MM.1S (cell line): ENCODE results near the gene PUSL1.

ENCODE experiments used
- DNase-seq: peaks from one replicate; pipeline ENCODE4 v3.0.0-alpha.2; 2015
- H2AFZ ChIP-seq: fragments of 300-600 bp; sonication (generic); 2 replicates; pipeline ENCODE4 v1.6.0; 2016; ENCODE audit warnings: antibody characterized with exemption, low read length
- H3F3A ChIP-seq: fragments of 300-600 bp; sonication (generic); 2 replicates; pipeline ENCODE4 v1.6.1; 2016; ENCODE audit warnings: mild to moderate bottlenecking, antibody characterized with exemption, low read length, moderate library complexity, mixed read lengths; ENCODE audit not compliant: insufficient read depth
- H3K27ac ChIP-seq: fragments of 300-600 bp; sonication (generic); 2 replicates; pipeline ENCODE4 v1.5.1; 2016; ENCODE audit warnings: mild to moderate bottlenecking, low read length
- H3K27me3 ChIP-seq: fragments of 300-600 bp; sonication (generic); replicated peaks from 2 replicates; pipeline ENCODE4 v1.6.0; 2016; ENCODE audit warnings: low read length; ENCODE audit not compliant: insufficient read depth
- H3K36me3 ChIP-seq: fragments of 300-600 bp; sonication (generic); replicated peaks from 2 replicates; pipeline ENCODE4 v1.6.1; 2016; ENCODE audit warnings: mild to moderate bottlenecking, low read length, mixed read lengths; ENCODE audit not compliant: insufficient read depth
- H3K4me1 ChIP-seq: fragments of 300-600 bp; sonication (generic); 2 replicates; pipeline ENCODE4 v1.6.1; 2016; ENCODE audit warnings: low read length, mixed read lengths
- H3K4me2 ChIP-seq: fragments of 300-600 bp; sonication (generic); 2 replicates; pipeline ENCODE4 v1.6.0; 2016; ENCODE audit warnings: low read depth, low read length
- H3K4me3 ChIP-seq: fragments of 300-600 bp; sonication (generic); 2 replicates; pipeline ENCODE4 v1.5.1; 2016; ENCODE audit warnings: low read length, mixed read lengths
- H3K79me2 ChIP-seq: fragments of 300-600 bp; sonication (generic); 2 replicates; pipeline ENCODE4 v1.6.1; 2016; ENCODE audit warnings: mixed run types, low read length, mixed read lengths
- H3K9ac ChIP-seq: fragments of 300-600 bp; sonication (generic); 2 replicates; pipeline ENCODE4 v1.6.1; 2016; ENCODE audit warnings: low read length, mixed read lengths
- H3K9me2 ChIP-seq: fragments of 300-600 bp; sonication (generic); replicated peaks from 2 replicates; pipeline ENCODE4 v1.6.1; 2016; ENCODE audit warnings: mild to moderate bottlenecking, low read length, mixed read lengths; ENCODE audit not compliant: insufficient read depth
- H3K9me3 ChIP-seq: fragments of 300-600 bp; sonication (generic); replicated peaks from 2 replicates; pipeline ENCODE4 v1.6.1; 2016; ENCODE audit warnings: mild to moderate bottlenecking, low read length, mixed read lengths; ENCODE audit not compliant: insufficient read depth
- H4K20me1 ChIP-seq: fragments of 300-600 bp; sonication (generic); 2 replicates; pipeline ENCODE4 v1.6.1; 2016; ENCODE audit warnings: mild to moderate bottlenecking, low read length, moderate library complexity, mixed read lengths; ENCODE audit not compliant: insufficient read depth
- EZH2 ChIP-seq: fragments of 300-600 bp; sonication (generic); optimal IDR thresholded peaks from 2 replicates; pipeline ENCODE3; 2017; ENCODE audit warnings: low read depth, mild to moderate bottlenecking, antibody characterized with exemption, low read length, mixed read lengths
- EZH2phosphoT487 ChIP-seq: fragments of 300-600 bp; sonication (generic); IDR thresholded peaks from 2 replicates; pipeline ENCODE4 v1.6.1; 2018; ENCODE audit warnings: antibody characterized with exemption, low read length
- TF ChIP-seq, protein P1 (sequence below): fragments of 300-600 bp; sonication (generic); IDR thresholded peaks from 2 replicates; pipeline ENCODE4 v1.5.1; 2016; ENCODE audit warnings: antibody characterized with exemption, low read length, mixed read lengths

The PUSL1 gene

GRCh38 chr1:1336446-1336845 lies 28.0 kb downstream of the PUSL1 start:
- no peaks in the 10 kb centered on the region for H3K4me1 ChIP-seq
- H3K27me3 ChIP-seq: no peaks in the 10 kb centered on the region
- no peaks in the 10 kb centered on the region for H3K79me2 ChIP-seq
- no peaks in the 10 kb centered on the region for H3F3A ChIP-seq
- no peaks in the 10 kb centered on the region for H3K36me3 ChIP-seq
- no peak overlapping the region for H3K9ac ChIP-seq
- H3K4me3 ChIP-seq: no peak overlapping the region
- H3K4me2 ChIP-seq: no peak overlapping the region
- H2AFZ ChIP-seq: no peak overlapping the region
- H3K9me3 ChIP-seq: no peaks in the 10 kb centered on the region
- H4K20me1 ChIP-seq: no peaks in the 10 kb centered on the region
- H3K27ac ChIP-seq: no peak overlapping the region
- H3K9me2 ChIP-seq: no peaks in the 10 kb centered on the region
- TF ChIP-seq, protein P1, sequence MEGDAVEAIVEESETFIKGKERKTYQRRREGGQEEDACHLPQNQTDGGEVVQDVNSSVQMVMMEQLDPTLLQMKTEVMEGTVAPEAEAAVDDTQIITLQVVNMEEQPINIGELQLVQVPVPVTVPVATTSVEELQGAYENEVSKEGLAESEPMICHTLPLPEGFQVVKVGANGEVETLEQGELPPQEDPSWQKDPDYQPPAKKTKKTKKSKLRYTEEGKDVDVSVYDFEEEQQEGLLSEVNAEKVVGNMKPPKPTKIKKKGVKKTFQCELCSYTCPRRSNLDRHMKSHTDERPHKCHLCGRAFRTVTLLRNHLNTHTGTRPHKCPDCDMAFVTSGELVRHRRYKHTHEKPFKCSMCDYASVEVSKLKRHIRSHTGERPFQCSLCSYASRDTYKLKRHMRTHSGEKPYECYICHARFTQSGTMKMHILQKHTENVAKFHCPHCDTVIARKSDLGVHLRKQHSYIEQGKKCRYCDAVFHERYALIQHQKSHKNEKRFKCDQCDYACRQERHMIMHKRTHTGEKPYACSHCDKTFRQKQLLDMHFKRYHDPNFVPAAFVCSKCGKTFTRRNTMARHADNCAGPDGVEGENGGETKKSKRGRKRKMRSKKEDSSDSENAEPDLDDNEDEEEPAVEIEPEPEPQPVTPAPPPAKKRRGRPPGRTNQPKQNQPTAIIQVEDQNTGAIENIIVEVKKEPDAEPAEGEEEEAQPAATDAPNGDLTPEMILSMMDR: no peak
- TF ChIP-seq EZH2 (no peak), EZH2phosphoT487 (no peak)
- no peak for DNase-seq

- Histone ChIP-seq H4K20me1 (no peaks in the 10 kb centered on the region), H3K36me3 (no peaks in the 10 kb centered on the region), H3K4me2 (no peak overlapping the region), H3K4me1 (no peaks in the 10 kb centered on the region), H3K9ac (no peak overlapping the region), H3K9me2 (no peaks in the 10 kb centered on the region), H3F3A (no peaks in the 10 kb centered on the region), H3K9me3 (no peaks in the 10 kb centered on the region), H3K27ac (no peak overlapping the region), H2AFZ (no peak overlapping the region), H3K4me3 (no peak overlapping the region), H3K27me3 (no peaks in the 10 kb centered on the region), H3K79me2 (no peaks in the 10 kb centered on the region)
- no peak for DNase-seq
- TF ChIP-seq, protein P1: no peak
- no peak for TF ChIP-seq EZH2phosphoT487
- TF ChIP-seq EZH2: no peak
Measured at GRCh38 chr1:1336931-1337792, 28.8 kb downstream of the PUSL1 start.

- Histone ChIP-seq H3K27ac (no peak overlapping the region), H2AFZ (no peak overlapping the region), H4K20me1 (no peaks in the 10 kb centered on the region), H3K9ac (no peak overlapping the region), H3K4me1 (no peaks in the 10 kb centered on the region), H3K4me2 (no peak overlapping the region), H3F3A (no peaks in the 10 kb centered on the region), H3K27me3 (no peaks in the 10 kb centered on the region), H3K79me2 (no peaks in the 10 kb centered on the region), H3K36me3 (no peaks in the 10 kb centered on the region), H3K9me2 (no peaks in the 10 kb centered on the region), H3K9me3 (no peaks in the 10 kb centered on the region), H3K4me3 (no peak overlapping the region)
- no peak for DNase-seq
- TF ChIP-seq, protein P1: no peak
- TF ChIP-seq EZH2 (no peak), EZH2phosphoT487 (no peak)
Measured at GRCh38 chr1:1337793-1338147, 29.4 kb downstream of the PUSL1 start.
